GM18499 (cell line): ENCODE data around the gene FBLN2.

Source experiments
- ATAC-seq: cut with Tn5 transposase; IDR thresholded peaks from one replicate; pipeline ENCODE4 v1.9.1; 2021; ENCODE audit warnings: moderate number of reproducible peaks; ENCODE audit not compliant: insufficient read depth, unreplicated experiment

FBLN2 gene

DNA sequence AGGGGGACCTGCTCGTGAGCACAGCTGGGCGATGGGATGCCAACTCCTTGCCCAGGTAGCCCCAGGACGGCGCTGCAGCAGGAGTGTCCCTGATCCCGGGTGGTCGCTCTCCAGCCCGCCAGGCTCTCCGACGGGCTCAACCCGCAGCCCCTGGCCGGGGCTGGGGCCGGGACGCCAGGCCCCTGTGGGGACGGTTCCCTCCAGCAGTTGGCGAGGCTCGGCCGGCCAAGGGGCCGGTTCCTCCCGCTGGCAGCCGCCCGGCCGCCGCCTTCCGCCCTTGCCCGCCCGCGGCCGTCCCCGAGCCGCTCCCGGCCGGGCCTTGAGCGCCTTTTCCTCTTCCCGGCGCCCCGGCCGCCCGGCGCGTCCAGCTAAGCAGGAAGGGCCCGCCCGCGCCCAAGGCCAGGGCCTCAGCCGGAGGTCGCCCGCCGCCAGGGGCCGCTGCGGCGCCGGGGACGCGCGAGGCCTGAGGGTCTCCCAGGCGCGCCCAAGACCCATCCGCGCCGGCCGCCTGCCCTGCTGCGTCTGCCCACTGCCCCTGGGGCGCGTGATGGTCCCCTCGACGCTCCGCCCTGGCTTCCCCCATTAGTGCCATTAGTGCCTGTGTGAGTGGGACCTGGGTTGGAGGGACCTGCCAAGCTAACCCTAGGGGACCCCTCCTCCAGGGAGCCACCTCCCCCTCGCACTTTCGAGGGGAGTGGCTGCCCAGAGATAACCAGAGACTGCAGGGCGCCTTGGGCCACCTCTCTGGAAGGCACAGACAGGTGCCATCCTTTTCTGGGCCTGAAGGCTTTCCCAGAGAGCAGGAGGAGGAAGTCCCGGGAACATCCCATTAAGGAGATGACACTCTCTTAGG is 106.4 kb downstream of the FBLN2 start:
- no peak for ATAC-seq

DNA sequence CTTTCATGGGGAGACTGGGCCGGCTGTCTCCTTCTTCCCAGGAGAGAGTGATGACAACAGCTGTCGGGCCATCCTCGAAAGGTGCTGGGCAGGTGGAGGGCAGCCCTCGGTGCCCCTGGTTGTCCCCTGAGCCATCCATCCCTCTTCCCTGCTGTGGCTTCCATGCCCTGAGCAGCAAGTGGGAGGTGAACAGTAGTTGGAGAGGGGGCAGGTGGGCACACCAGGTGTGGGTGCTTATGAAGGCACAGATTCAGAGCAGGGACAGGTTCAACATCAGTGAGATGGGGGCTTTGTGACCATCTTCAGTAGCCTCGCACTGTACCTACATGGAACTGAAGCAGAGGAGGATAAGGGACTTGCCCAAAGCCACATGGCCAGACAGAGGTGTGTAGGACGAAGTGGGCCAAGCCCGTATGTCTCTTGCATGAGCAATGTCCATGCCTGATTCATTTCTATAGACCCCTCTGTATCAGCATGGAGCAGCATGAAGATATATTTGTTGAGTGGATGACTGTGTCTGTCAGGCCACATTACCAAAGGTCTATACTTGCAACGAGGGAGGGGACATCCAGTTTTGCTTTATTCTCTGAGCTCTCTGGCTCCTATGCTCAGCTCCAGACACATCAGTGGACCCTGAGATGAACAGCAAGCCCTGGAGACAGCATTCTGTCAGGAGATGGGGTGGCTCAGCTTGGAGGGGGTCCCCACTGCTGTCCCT is 107.8 kb downstream of the FBLN2 start:
- no peak for ATAC-seq

- no peak for ATAC-seq
These were observed 108.9 kb downstream of the FBLN2 start for GRCh38 chr3:13657660-13658435.

GRCh38 chr3:13658681-13659080 is 109.8 kb downstream of the FBLN2 start:
- no peak for ATAC-seq

- ATAC-seq, result no peak
These were observed 110.5 kb downstream of the FBLN2 start for GRCh38 chr3:13659221-13659969.

DNA sequence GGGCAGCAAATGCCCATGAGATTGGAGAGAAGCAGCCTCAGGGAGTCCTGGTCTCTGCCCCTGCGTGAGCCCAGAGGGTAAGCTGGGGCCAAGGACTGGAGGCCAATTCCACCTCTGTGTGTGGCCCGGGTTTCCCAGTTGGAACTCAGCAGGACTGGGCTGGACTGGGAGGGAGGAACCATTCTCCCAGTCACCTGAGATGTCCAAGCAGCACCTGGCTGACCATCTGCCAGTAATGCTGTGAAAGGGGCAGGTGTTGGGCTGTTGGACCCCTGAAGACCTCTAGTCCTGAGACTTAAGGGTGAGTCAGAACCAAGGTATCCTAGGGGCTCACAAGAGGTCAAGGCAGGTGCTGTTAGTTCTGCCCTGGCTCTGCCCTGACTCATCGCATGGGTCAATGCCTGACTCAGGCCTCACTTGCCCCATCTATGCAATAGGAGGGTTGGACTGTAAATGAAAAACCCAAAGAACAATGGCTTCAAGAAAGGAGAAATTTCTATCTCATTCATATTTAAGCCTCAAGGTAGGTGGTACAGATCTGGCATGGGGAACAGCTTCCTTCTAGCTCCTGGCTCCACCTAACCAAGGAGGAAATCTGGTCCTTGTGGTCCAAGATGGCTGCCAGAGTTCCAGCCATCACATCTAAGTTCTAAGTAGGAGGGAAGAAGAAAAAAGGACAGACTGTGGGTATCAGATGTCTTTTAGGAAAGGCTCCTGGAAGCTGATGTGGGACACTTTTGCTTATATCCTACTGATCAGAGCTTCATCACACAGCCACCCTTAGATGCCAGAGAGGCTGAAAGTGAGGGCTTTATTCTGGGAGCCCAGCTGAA is 111.3 kb downstream of the FBLN2 start:
- no peak for ATAC-seq

- no peak for ATAC-seq
These were observed 112.2 kb downstream of the FBLN2 start for GRCh38 chr3:13661121-13661520.

DNA sequence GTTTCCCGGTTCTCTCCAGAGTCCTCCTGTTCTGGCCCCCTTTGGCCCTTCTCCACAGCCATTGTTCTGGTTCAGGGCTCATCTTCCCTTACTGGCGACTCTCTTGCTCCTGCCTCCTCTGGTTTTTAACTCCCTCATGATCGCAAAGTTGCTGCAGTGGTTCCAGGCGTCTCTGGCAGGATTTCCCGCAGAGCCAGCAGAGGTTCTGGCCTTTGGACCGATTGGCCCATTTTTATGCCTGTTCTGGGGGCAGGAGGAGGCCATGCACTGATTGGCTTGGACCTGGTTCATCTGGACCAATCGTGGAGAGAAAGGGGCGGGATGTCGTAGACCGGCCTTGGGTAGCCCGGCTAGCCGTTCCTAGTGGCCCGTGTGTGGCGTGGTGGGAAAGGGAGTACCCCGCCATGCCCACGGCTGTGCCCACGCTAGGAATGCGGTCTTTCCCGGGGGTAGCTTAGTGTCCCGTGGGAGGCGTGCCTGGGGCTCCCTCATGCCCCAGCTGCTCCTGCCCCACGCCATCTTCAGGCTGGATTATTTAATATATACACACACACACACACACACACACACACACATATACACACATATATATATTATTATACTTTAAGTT is 113.4 kb downstream of the FBLN2 start:
- no peak for ATAC-seq

DNA sequence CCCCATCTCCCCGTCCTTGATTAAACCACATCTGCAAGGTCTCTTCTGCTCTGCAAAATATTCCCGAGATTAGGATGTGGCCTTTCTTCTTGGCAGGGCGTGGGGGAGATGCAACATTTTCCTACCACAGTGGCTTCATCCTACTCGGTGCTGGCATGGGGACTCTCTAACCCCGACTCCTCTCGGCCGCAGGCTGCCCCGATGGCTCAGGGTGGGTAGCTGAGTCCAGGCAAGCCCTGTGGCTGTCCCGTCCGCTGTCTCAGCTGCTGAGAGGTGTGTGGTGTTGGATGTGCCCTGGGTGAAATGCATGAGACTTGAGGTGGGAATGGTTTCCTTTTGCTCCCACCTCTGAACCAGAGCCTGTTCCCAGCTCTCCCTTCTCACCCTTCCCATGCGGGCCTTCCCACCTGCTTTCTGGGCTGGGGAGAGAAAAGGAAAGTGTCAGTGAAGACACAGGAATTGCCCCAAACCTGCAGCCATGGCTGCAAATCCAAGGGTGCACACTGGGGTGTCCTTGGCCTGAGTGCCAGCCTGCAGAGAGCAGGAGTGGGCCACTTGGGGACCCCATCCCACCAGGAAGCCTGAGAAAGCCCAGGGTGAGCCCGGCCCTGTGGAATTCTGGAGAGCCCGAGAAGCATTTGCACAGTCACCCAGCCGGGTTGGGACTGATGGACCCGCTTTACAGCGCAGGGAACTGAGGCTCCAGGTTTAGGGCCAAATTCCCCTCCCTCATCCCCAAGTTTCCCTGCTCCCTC is 115.0 kb downstream of the FBLN2 start:
- ATAC-seq, result no peak

GRCh38 chr3:13665582-13666226 is 116.8 kb downstream of the FBLN2 start:
- ATAC-seq, result no peak

- no peak for ATAC-seq
These were observed 117.3 kb downstream of the FBLN2 start for GRCh38 chr3:13666227-13666619.

DNA sequence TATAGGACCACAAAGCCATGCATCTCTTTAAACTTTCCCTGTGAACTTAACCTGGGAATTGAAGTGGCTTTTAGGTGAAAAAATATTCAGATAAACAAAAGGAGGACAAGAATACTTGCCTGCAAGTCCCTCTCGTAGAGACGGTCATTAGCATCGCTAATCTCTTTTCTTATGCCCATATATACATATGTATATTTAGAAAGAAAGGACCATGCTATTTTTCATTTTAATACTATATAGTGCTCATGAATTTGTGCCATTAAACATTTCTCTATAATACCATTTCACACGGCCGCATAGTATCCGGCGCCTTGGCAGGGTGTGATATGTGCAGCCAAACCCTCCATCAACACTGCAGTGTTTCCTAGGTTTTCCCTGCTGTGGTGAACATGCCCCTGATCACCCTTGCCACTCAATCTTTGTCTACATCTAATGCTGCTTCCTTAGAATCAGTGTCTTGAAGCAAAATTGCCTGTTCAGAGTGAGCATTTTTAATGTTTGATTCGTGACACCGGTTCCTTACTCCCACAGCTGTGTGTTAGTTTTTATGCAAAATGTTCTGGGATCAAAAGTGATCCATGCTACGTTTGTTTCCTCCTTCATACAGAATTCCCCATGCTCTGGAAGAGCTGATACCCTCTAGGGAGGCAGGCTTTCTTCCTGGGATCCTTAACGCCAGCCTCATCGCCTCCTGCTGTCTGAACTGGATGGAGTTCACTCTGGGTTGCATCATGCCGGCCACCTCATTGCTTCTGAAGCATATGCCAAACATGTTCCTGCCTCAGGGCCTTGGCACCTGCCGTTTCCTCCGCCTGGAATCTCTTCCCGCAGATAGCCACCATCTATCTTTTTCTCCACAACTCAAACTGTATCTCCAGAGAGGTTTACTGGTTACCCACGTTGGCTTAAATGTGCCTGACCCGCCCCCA is 118.1 kb downstream of the FBLN2 start:
- ATAC-seq, result no peak

- no peak for ATAC-seq
These were observed 119.2 kb downstream of the FBLN2 start for GRCh38 chr3:13668136-13668535.

DNA sequence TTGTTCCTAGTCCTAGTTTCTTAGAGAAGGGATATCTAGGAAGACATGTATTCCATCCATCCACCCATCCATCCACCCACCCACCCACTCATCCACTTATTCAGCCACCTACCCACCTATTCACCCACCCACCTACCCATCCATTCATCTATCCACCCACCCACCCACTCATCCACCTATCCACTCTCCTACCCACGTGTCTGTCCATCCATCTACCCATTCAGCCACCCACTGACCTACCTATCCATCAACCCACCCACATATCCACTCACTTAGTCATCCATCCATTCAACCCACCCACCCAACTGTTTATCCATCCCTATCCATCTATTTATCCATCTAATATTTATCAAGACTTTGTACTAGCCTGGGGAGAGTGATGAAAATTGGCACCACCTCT is 120.5 kb downstream of the FBLN2 start:
- ATAC-seq, result no peak

DNA sequence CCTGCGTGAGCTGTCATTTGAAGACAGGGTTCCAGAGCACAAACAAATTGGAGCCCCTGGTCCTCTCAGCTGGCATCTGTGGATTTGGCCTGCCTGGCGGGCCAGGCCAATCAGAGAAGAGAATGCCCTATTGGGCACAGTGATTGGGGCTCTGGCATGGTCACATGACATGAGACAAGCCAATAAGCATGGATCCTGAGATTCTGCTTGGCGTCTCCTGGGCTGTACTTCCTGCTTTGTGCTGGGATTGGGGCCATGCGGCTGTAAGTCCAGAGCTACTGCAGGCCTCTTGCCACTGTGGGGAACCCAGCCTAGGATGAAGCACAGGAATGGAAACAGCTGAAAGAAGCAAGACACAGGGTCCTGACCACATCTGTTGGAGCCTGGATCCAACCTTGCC is 121.4 kb downstream of the FBLN2 start:
- ATAC-seq, result no peak

DNA sequence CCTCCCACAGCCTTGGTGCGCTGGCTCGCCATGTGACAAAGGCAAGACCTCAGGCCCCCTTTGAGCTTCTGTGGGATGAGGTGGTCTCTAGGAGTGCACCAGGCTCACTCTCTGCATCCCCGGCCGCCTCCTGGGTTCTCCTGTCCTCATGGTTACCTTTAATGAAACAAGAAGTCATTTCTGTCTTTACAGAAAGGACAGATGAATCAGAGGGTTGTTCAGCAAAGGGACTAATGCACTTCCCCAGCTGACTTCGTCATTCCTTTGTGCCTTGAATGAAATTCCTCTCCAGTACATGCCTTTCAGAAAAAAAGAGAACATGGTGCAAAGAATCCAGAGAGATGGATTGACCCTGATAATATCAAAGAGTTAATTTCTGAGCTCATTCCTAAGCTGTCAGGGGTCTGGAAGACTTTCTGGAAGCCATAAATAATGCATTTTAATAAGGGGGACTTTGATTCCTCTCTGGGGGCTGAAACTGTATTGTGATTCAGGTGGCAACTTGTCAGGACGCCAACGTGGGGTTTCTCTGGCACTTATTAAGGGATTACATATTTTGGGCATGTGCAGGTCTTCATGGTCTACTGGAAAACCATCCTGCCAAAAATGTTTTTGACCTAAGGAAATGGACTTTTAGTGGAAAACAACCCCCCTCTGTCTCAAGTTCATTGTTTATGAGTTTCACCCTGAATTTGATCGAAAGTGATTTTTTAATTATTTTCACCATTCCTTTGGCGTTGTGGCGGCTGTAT is 122.7 kb downstream of the FBLN2 start:
- no peak for ATAC-seq
